Ishikawa (cell line): ENCODE data around the gene TMCO6.

Experiments
- CEBPB ChIP-seq: IDR thresholded peaks from 2 replicates; pipeline ENCODE4 v1.6.1; 2012
- CREB1 ChIP-seq: IDR thresholded peaks from 2 replicates; pipeline ENCODE4 v1.6.1; 2012; ENCODE audit warnings: low read depth
- EGR1 ChIP-seq: IDR thresholded peaks from 2 replicates; pipeline ENCODE4 v1.6.1; 2012
- EP300 ChIP-seq: IDR thresholded peaks from 2 replicates; pipeline ENCODE4 v1.6.1; 2012; ENCODE audit warnings: borderline replicate concordance
- FOXM1 ChIP-seq: IDR thresholded peaks from 2 replicates; pipeline ENCODE4 v1.6.1; 2012; ENCODE audit warnings: low read depth, borderline replicate concordance
- NFIC ChIP-seq: IDR thresholded peaks from 2 replicates; pipeline ENCODE4 v1.6.1; 2012
- RAD21 ChIP-seq: IDR thresholded peaks from 2 replicates; pipeline ENCODE4 v1.6.1; 2012; ENCODE audit warnings: low read depth
- TAF1 ChIP-seq: IDR thresholded peaks from 2 replicates; pipeline ENCODE4 v1.6.1; 2012; ENCODE audit warnings: low read depth, mild to moderate bottlenecking
- TCF12 ChIP-seq: IDR thresholded peaks from 2 replicates; pipeline ENCODE4 v1.6.1; 2012; ENCODE audit warnings: low read depth
- TEAD4 ChIP-seq: IDR thresholded peaks from 2 replicates; pipeline ENCODE4 v1.6.1; 2012
- YY1 ChIP-seq: IDR thresholded peaks from 2 replicates; pipeline ENCODE4 v1.6.1; 2012; ENCODE audit warnings: low read depth
- ZBTB7A ChIP-seq: IDR thresholded peaks from 2 replicates; pipeline ENCODE4 v1.6.1; 2012; ENCODE audit warnings: low read depth
- TF ChIP-seq, protein P1 (sequence below): IDR thresholded peaks from 2 replicates; pipeline ENCODE4 v1.6.1; 2012
- TF ChIP-seq, protein P2 (sequence below): IDR thresholded peaks from 2 replicates; pipeline ENCODE4 v1.6.1; 2012
- TF ChIP-seq, protein P3 (sequence below): IDR thresholded peaks from 2 replicates; pipeline ENCODE4 v1.6.1; 2012; ENCODE audit warnings: low read depth, mild to moderate bottlenecking

TMCO6 gene

DNA sequence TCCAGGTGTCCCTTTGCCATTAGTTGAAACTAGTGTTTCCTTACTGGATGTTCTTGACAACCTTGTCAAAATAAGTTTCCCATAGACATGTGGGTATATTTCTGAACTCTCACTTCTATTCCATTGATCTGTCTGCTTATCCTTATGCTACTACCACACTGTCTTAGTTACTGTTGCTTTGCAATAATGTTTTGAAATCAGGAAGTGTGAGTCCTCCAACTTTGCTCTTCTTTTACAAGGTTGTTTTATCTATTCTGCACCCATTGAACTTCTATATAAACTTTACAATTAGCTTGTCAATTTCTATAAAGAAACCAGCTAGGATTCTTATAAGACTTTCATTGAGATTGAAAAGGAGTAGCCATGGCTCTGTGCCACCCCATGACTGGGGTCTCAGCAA, 30.5 kb upstream of the TMCO6 start:
- TF ChIP-seq TCF12 (no peak), TEAD4 (no peak), YY1 (no peak), EP300 (no peak), FOXM1 (no peak), ZBTB7A (no peak), CREB1 (no peak), RAD21 (no peak)

DNA sequence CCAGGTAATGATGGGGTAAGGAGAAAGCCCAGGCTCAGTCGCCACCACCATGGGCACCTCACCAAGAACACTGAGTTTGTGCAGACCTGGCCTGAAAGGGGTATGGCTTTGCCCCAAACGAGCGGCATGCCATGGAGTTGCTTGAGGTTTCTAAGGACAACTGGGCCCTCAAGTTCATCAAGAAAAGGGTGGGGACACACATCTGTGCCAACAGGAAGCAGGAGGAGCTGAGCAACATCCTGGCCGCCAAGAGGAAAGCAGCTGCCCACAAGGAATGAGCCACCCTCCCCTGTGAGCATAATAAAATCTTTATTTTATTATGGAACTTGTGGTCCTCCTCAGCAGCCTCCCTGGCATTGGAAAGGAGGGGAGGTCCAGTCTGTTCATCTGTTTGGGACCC, 30.1 kb upstream of the TMCO6 start:
- no peak for TF ChIP-seq FOXM1
- TF ChIP-seq YY1: no peak
- no peak for TF ChIP-seq EGR1

DNA sequence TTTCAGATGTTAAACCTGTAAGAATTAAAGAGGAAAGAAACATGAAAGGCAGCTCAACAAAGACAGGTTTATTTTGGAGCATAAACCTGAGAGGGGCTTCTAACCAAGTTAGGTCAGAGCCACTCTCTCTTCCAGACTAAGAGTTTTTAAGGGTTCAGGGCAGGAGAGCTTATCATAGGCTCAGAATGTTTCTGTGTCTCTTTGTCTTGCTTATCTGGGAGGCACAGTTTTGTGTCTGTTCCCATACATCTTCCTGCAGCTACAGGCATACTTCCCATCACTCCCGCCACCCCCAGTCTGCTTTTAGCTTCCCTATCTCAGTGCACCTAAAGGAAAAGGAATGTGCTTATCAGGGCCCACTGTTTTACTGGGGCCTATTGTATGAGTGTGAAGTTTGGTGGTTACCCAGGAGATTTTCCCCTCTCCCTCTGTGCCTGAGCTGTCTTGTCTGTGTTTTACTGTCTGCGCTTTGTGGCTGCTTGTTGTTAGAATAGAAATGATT, 28.2 kb upstream of the TMCO6 start:
- TF ChIP-seq FOXM1 (no peak), TEAD4 (no peak), TCF12 (no peak), EP300 (no peak), NFIC (no peak), RAD21 (no peak)
- TF ChIP-seq, protein P1, sequence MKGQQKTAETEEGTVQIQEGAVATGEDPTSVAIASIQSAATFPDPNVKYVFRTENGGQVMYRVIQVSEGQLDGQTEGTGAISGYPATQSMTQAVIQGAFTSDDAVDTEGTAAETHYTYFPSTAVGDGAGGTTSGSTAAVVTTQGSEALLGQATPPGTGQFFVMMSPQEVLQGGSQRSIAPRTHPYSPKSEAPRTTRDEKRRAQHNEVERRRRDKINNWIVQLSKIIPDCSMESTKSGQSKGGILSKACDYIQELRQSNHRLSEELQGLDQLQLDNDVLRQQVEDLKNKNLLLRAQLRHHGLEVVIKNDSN: no peak
- TF ChIP-seq, protein P2, sequence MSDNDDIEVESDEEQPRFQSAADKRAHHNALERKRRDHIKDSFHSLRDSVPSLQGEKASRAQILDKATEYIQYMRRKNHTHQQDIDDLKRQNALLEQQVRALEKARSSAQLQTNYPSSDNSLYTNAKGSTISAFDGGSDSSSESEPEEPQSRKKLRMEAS: no peak

DNA sequence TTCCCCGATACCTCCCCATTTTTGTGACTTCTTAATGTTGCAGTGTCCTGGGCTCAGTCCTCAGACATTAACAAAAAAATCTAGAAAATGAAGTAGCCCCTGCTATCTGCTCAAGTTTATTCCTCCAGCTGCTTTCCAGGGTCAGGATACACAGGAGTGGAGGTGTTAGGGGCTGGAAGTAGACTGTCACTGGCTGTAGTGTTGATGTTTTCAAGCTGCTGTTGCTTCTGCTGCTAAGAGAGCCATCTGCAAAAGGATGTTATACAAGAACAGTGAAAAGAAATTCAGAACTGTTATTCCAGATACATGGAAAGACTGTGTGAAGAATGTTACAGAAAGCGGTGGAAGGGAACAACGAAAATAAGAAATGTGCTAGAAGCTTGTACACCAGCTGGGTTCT, 16.9 kb upstream of the TMCO6 start:
- TF ChIP-seq CEBPB (no peak), FOXM1 (no peak), RAD21 (no peak), CREB1 (no peak), TCF12 (no peak), TAF1 (no peak), NFIC (no peak), YY1 (no peak), ZBTB7A (no peak), TEAD4 (no peak), EGR1 (no peak)
- TF ChIP-seq, protein P2: no peak
- TF ChIP-seq, protein P3, sequence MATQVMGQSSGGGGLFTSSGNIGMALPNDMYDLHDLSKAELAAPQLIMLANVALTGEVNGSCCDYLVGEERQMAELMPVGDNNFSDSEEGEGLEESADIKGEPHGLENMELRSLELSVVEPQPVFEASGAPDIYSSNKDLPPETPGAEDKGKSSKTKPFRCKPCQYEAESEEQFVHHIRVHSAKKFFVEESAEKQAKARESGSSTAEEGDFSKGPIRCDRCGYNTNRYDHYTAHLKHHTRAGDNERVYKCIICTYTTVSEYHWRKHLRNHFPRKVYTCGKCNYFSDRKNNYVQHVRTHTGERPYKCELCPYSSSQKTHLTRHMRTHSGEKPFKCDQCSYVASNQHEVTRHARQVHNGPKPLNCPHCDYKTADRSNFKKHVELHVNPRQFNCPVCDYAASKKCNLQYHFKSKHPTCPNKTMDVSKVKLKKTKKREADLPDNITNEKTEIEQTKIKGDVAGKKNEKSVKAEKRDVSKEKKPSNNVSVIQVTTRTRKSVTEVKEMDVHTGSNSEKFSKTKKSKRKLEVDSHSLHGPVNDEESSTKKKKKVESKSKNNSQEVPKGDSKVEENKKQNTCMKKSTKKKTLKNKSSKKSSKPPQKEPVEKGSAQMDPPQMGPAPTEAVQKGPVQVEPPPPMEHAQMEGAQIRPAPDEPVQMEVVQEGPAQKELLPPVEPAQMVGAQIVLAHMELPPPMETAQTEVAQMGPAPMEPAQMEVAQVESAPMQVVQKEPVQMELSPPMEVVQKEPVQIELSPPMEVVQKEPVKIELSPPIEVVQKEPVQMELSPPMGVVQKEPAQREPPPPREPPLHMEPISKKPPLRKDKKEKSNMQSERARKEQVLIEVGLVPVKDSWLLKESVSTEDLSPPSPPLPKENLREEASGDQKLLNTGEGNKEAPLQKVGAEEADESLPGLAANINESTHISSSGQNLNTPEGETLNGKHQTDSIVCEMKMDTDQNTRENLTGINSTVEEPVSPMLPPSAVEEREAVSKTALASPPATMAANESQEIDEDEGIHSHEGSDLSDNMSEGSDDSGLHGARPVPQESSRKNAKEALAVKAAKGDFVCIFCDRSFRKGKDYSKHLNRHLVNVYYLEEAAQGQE: no peak

DNA sequence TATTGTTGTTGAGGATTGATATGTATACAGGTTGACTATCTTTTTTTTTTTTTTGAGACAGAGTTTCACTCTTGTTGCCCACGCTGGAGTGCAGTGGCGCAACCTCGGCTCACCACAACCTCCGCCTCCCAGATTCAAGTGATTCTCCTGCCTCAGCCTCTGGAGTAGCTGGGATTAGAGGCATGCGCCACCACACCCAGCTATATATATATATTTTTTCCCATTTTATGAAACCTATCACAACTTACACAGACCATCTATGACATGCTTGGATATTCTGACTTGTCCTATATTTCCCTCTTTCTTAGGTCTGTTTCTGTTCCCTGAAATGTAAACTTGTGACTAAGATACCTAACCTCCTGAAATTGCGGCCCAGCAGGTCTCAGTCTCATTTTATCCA, 11.3 kb upstream of the TMCO6 start:
- no peak for TF ChIP-seq YY1
- no peak for TF ChIP-seq CREB1
- TF ChIP-seq TEAD4: no peak
- TF ChIP-seq ZBTB7A: no peak
- TF ChIP-seq FOXM1: no peak
- TF ChIP-seq NFIC: no peak

DNA sequence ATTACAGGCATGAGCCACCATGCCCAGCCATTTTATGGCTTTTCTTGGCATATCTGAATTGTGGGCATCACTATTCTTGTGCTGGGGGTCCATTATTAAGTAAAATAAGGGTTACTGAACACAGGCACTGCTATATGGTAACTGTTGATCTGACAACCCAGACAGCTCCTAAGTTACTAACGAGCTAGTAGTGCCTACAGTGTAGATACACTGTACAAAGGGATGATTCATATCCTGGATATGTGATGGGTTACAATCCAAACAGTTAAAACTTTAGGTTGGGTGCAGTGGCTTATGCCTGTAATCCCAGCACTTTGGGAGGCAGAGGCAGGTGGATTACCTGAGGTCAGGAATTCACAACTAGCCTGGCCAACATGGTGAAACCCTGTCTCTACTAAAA, 10.5 kb upstream of the TMCO6 start:
- TF ChIP-seq ZBTB7A (no peak), TAF1 (no peak), CEBPB (no peak), YY1 (no peak), FOXM1 (no peak), RAD21 (no peak)
- TF ChIP-seq, protein P2: no peak
- TF ChIP-seq, protein P1: no peak

DNA sequence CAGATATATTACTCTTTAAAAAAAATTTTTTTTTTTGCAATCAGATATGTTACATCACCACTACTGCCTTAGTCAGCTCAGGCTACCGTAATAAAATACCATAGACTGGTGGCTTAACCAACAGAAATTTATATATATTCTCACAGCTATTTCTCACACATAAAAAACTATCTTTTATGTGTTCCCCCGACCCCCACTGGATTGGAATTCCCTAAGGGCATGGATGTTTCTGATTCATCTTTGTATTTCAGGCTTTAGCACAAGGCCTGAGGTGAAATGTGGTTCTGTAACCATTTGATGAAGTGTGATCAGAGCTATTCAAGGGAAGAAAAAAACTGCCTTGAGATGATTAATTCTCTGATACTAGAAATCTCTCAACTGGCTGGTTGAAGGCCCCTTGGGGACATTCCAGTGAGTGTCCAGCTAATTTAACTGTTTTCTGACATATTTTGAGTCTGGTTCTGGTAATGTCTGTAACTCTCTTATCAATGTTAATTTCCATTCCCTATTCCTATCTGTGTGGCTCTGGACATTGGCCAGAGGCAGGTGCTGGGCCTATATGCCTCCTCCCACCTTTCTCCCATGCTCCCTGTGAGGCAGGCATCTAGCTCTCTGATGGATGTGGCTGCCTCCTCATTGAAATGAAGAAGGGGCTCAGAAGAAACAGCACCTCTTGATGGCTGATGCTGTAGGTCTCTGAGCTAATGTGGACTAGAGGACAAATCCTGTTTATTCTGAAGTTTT, 8.8 kb upstream of the TMCO6 start:
- no peak for TF ChIP-seq EP300
- no peak for TF ChIP-seq CEBPB

DNA sequence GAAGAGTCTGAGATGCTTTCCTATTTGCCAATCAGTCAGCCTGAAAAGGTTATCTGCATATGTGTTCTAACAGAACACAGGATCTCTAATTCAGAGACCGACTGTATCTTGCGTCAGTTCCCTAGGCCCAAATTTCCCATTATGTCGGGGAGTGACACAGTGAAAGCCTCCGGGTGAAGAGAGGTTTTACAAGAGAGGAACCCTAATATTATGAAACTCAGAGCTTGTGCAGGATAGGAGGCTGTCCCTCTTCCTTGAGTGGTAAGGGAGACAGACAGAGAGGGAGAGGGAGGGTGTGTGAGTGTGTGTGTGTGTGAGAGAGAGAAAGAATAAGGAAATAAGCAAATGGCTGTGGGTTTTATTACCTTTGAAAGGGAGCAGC, 8.2 kb upstream of the TMCO6 start:
- TF ChIP-seq, protein P2: no peak
- no peak for TF ChIP-seq NFIC
- no peak for TF ChIP-seq FOXM1
- TF ChIP-seq, protein P1: no peak
- no peak for TF ChIP-seq TEAD4
- TF ChIP-seq, protein P3: no peak
- no peak for TF ChIP-seq CEBPB
- TF ChIP-seq ZBTB7A: no peak
- TF ChIP-seq TCF12: no peak
- no peak for TF ChIP-seq EGR1
- no peak for TF ChIP-seq YY1
- TF ChIP-seq RAD21: no peak
- TF ChIP-seq TAF1: no peak
- no peak for TF ChIP-seq EP300
- TF ChIP-seq CREB1: no peak
